BE2C (cell line): ENCODE results near the gene FBXW12. TPM values are rescaled to one million over a fixed set of nuclear protein-coding genes. Genes with fewer than 3 reads are reported as not detected.
"Not testable (repeated sequence)": the region's sequence is repeated elsewhere in the genome, so short reads cannot be mapped to it uniquely, and the experiment has no call there.

ENCODE experiments used
- DNase-seq: peaks from one replicate; pipeline ENCODE4 v3.0.0-alpha.2; 2020
- H3K27me3 ChIP-seq: fragments of 250-450 bp; sonication (Bioruptor Pico); 2 replicates; pipeline ENCODE4 v1.5.1; 2020; ENCODE audit warnings: mild to moderate bottlenecking
- H3K36me3 ChIP-seq: fragments of 250-450 bp; sonication (Bioruptor Pico); 2 replicates; pipeline ENCODE4 v1.5.1; 2020; ENCODE audit warnings: mild to moderate bottlenecking
- H3K4me1 ChIP-seq: fragments of 250-450 bp; sonication (Bioruptor Pico); 2 replicates; pipeline ENCODE4 v1.5.1; 2020
- H3K4me3 ChIP-seq: 2 replicates; pipeline ENCODE4 v1.5.1; 2011; ENCODE audit warnings: low read depth, low read length
- H3K9me3 ChIP-seq: fragments of 250-450 bp; sonication (Bioruptor Pico); 2 replicates; pipeline ENCODE4 v1.5.1; 2020
- polyA plus RNA-seq: library from polyadenylated mRNA; unstranded; fragments of >200 nt; gene quantifications from one replicate; pipeline ENCODE4 v1.2.1, GENCODE V29; 2012; ENCODE audit warnings: low read depth, missing spikeins; ENCODE audit not compliant: insufficient read length, insufficient read depth
- TF ChIP-seq, protein P1 (sequence below): IDR thresholded peaks from 2 replicates; pipeline ENCODE4 v1.5.1; 2012; ENCODE audit warnings: mild to moderate bottlenecking, low read depth, low read length

FBXW12 gene, protein sequence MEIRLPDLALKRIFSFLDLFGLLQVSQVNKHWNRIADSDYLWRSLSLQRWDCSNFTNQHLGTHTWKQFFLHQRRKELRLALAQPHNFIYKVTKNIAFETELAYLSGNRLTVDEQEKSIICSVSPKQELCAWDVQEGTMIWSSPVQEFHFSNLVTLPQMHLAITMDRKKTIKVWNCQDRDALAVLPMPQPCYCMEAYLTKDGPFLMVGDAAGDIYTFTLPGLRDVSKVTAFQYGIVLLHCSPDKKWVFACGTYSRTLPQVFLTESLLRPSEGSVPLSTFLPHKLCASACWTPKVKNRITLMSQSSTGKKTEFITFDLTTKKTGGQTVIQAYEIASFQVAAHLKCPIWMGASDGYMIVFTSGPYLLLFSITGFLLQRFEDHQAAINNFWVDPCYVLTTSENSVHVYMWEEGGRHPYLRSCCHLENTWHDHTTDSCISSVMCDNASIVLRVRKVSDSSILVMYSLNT
- 0.37 TPM for polyA plus RNA-seq

- DNase-seq: no peak
- Histone ChIP-seq H3K4me1 (no peaks in the 10 kb centered on the region; the same call in 1 of the 2 replicates), H3K9me3 (no peaks in the 10 kb centered on the region), H3K27me3 (no peaks in the 10 kb centered on the region), H3K4me3 (no peak within 1 kb of the TSS), H3K36me3 (no peaks in the 10 kb centered on the region)
- TF ChIP-seq, protein P1, sequence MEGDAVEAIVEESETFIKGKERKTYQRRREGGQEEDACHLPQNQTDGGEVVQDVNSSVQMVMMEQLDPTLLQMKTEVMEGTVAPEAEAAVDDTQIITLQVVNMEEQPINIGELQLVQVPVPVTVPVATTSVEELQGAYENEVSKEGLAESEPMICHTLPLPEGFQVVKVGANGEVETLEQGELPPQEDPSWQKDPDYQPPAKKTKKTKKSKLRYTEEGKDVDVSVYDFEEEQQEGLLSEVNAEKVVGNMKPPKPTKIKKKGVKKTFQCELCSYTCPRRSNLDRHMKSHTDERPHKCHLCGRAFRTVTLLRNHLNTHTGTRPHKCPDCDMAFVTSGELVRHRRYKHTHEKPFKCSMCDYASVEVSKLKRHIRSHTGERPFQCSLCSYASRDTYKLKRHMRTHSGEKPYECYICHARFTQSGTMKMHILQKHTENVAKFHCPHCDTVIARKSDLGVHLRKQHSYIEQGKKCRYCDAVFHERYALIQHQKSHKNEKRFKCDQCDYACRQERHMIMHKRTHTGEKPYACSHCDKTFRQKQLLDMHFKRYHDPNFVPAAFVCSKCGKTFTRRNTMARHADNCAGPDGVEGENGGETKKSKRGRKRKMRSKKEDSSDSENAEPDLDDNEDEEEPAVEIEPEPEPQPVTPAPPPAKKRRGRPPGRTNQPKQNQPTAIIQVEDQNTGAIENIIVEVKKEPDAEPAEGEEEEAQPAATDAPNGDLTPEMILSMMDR: no peak
These were observed at the start of gene FBXW12 for GRCh38 chr3:48371651-48372376. FBXW12 (plus strand) TSS chr3:48372219; CDS start chr3:48372768, 549 bp downstream.

DNA sequence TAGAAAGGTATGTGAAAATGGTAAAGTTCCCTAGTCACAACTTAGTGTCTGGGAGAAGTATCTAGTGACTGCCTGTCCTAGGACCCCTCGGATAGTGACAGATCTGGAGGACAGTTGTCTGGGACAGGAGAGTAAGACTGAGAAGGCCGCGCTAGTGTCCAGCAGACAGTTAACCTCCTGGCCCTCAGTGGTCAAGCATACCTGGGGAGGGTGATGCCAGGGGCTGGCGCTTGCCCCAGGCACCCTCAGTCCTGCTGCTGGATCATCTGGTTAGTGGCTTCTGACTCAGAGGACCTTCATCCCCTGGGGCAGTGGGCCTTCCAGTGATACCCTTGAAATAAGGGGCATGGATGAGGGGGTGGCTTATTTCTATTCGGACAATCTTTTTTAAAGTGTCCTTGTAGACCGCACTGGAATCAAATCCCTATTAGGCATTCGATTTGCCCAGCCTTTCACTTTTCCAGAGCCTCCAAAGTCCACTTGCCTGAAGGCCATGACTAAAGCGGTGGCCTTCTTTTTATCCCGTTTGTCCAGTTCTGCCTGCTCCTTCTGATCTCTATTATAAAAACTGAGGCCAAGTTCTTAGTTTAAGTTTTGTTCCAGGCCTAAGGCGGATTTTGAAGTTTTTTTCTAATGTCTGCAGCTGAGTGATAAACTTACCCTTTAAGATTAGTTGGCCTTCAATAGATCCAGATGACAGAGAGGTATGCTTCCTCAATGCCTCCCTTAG lies 40.1 kb upstream of the FBXW12 start:
- H3K36me3 ChIP-seq, H3K9me3 ChIP-seq, DNase-seq, H3K4me3 ChIP-seq, H3K4me1 ChIP-seq, H3K27me3 ChIP-seq: not testable (repeated sequence)

GRCh38 chr3:48333346-48334245 lies 38.4 kb upstream of the FBXW12 start, which contains the start of gene SPINK8:
SPINK8 (minus strand) TSS chr3:48333661; CDS start chr3:48328341, 5,320 bp downstream.
- H3K9me3 ChIP-seq, H3K27me3 ChIP-seq, DNase-seq, H3K36me3 ChIP-seq, H3K4me1 ChIP-seq, H3K4me3 ChIP-seq: not testable (repeated sequence)

DNA sequence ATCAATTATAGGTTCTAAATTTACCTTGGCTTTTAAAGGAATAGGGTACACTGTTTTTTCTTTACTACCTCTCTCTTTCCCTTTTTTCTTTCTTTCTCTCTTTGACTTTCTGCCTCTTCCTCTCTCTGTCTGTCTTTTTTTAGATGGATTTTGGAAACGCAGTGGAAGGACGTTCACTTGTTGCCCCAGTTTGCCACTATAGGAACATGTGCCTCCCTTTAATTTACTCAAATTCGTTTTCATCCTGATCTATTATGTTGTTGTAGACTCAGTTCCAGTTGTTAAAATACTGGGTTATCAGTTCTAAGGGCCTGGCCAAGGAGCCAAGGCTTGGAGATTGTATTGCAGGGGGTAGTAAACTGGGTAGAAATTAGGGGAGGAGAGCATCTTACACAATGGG lies 37.4 kb upstream of the FBXW12 start:
- Histone ChIP-seq H3K4me3 (no peak overlapping the region), H3K4me1 (no peaks in the 10 kb centered on the region), H3K27me3 (no peaks in the 10 kb centered on the region), H3K9me3 (no peaks in the 10 kb centered on the region), H3K36me3 (no peaks in the 10 kb centered on the region)
- DNase-seq: no peak
- TF ChIP-seq, protein P1: no peak

- H3K4me1 ChIP-seq, H3K9me3 ChIP-seq, H3K36me3 ChIP-seq, H3K4me3 ChIP-seq, DNase-seq, H3K27me3 ChIP-seq: not testable (repeated sequence)
These were observed 36.7 kb upstream of the FBXW12 start for GRCh38 chr3:48335286-48335685.

DNA sequence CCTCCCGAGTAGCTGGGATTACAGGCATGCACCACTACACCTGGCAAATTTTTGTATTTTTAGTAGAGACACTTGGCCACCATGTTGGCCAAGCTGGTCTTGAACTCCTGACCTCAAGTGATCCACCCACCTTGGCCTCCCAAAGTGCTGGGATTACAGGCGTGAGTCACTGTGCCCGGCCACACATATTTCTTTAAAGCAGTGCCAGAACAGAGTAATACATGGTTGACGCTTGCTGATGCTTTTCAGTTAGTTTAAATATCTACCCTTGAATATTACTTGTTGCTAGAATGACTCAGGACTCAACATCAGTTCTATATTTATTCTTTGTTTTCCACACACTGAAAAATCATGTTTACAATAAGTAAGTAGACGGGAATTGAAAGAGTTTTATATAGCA lies 34.5 kb upstream of the FBXW12 start:
- not testable (repeated sequence) for H3K36me3 ChIP-seq, H3K4me3 ChIP-seq, H3K4me1 ChIP-seq, H3K9me3 ChIP-seq, DNase-seq, H3K27me3 ChIP-seq

DNA sequence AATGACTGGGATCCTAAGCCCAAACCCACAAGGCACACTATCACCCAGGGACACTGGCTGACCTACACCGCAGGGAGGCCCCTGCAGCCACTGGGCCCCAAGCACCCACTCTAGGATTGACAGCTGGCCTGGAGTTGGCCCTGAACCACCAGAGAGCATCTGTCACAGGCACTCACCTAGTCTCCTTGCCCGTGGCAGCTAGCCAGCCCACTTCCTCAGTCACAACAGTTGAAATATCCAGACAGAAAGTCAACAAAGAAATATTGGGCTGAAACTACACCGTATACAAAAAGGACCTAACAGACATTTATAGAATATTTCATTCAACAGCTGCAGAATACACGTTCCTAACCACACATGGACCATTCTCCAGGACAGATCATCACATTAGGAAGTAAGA lies 33.4 kb upstream of the FBXW12 start:
- Histone ChIP-seq H3K36me3 (no peaks in the 10 kb centered on the region), H3K27me3 (no peaks in the 10 kb centered on the region), H3K4me1 (no peaks in the 10 kb centered on the region), H3K9me3 (no peaks in the 10 kb centered on the region), H3K4me3 (no peak overlapping the region)
- no peak for DNase-seq
- TF ChIP-seq, protein P1: no peak
